GM23338 (cell line): ENCODE results near the gene CD40. TPM values are rescaled to one million over a fixed set of nuclear protein-coding genes. Genes with fewer than 3 reads are reported as not detected.

Experiments
- ATAC-seq: fragments of 200-7000 bp; cut with Tn5 transposase; 3 replicates; pipeline ENCODE4 v1.9.1; 2020
- DNase-seq: peaks from one replicate; pipeline ENCODE4 v3.0.0-alpha.2; 2015; ENCODE audit warnings: low spot score
- H2AFZ ChIP-seq: fragments of 200-600 bp; sonication (generic); 2 replicates; pipeline ENCODE4 v1.8.0; 2016; ENCODE audit warnings: antibody characterized with exemption, mild to moderate bottlenecking, moderate library complexity
- H3F3A ChIP-seq: fragments of 200-600 bp; sonication (generic); replicated peaks from 2 replicates; pipeline ENCODE4 v1.8.0; 2017; ENCODE audit warnings: antibody characterized with exemption, mixed run types, low read depth
- H3K27ac ChIP-seq: fragments of 200-600 bp; sonication (generic); 2 replicates; pipeline ENCODE4 v1.6.1; 2016; ENCODE audit warnings: low read depth
- H3K27me3 ChIP-seq: fragments of 200-600 bp; sonication (generic); 2 replicates; pipeline ENCODE4 v1.8.0; 2016; ENCODE audit warnings: mild to moderate bottlenecking, mixed run types, moderate library complexity; ENCODE audit not compliant: insufficient read depth
- H3K36me3 ChIP-seq: fragments of 200-600 bp; sonication (generic); 2 replicates; pipeline ENCODE4 v1.8.0; 2016; ENCODE audit warnings: mild to moderate bottlenecking; ENCODE audit not compliant: insufficient read depth
- H3K4me1 ChIP-seq: fragments of 200-600 bp; sonication (generic); 2 replicates; pipeline ENCODE4 v1.8.0; 2016; ENCODE audit warnings: mild to moderate bottlenecking, moderate library complexity; ENCODE audit not compliant: insufficient read depth
- H3K4me2 ChIP-seq: fragments of 200-600 bp; sonication (generic); 2 replicates; pipeline ENCODE4 v1.7.1; 2017; ENCODE audit warnings: mixed run types
- H3K4me3 ChIP-seq: fragments of 200-600 bp; sonication (generic); 2 replicates; pipeline ENCODE4 v1.6.1; 2016; ENCODE audit warnings: mixed run types
- H3K79me2 ChIP-seq: fragments of 200-600 bp; sonication (generic); replicated peaks from 2 replicates; pipeline ENCODE4 v1.8.0; 2017; ENCODE audit warnings: mild to moderate bottlenecking; ENCODE audit not compliant: insufficient read depth
- H3K9me2 ChIP-seq: fragments of 200-600 bp; sonication (generic); 2 replicates; pipeline ENCODE4 v1.8.0; 2017; ENCODE audit not compliant: insufficient read depth
- H4K20me1 ChIP-seq: fragments of 200-600 bp; sonication (generic); replicated peaks from 2 replicates; pipeline ENCODE4 v1.8.0; 2017; ENCODE audit warnings: mild to moderate bottlenecking; ENCODE audit not compliant: insufficient read depth
- H3K27ac Mint-ChIP-seq: 2 replicates; pipeline ENCODE4 v1.8.0; 2020; ENCODE audit warnings: inconsistent platforms, mild to moderate bottlenecking, moderate library complexity, mixed read lengths
- H3K27me3 Mint-ChIP-seq: 3 replicates; pipeline ENCODE4 v1.8.0; 2022; ENCODE audit warnings: low read depth, mild to moderate bottlenecking, moderate library complexity, mixed read lengths, inconsistent platforms; ENCODE audit not compliant: insufficient read depth, poor library complexity
- H3K36me3 Mint-ChIP-seq: 3 replicates; pipeline ENCODE4 v1.8.0; 2021; ENCODE audit warnings: low read depth, mild to moderate bottlenecking, inconsistent platforms, moderate library complexity, mixed read lengths
- H3K4me1 Mint-ChIP-seq: 3 replicates; pipeline ENCODE4 v1.8.0; 2020; ENCODE audit warnings: mild to moderate bottlenecking, inconsistent platforms, mixed read lengths
- H3K4me3 Mint-ChIP-seq: 3 replicates; pipeline ENCODE4 v1.8.0; 2021; ENCODE audit warnings: moderate library complexity, mild to moderate bottlenecking, inconsistent platforms, mixed read lengths
- H3K9me3 Mint-ChIP-seq: 3 replicates; pipeline ENCODE4 v1.8.0; 2020; ENCODE audit warnings: moderate library complexity, mild to moderate bottlenecking, inconsistent platforms, mixed read lengths
- CREB1 ChIP-seq: fragments of 250-450 bp; sonication (Bioruptor Pico); IDR thresholded peaks from 2 replicates; pipeline ENCODE4 v1.5.0; 2020; ENCODE audit warnings: low read depth, mild to moderate bottlenecking, moderate library complexity
- EZH2 ChIP-seq: fragments of 200-600 bp; sonication (generic); IDR thresholded peaks from one replicate; pipeline ENCODE4 v1.8.0; 2017; ENCODE audit warnings: antibody characterized with exemption, mild to moderate bottlenecking, low read depth; ENCODE audit not compliant: unreplicated experiment
- EZH2phosphoT487 ChIP-seq: fragments of 200-600 bp; sonication (generic); IDR thresholded peaks from one replicate; pipeline ENCODE4 v1.8.1; 2018; ENCODE audit warnings: antibody characterized with exemption; ENCODE audit not compliant: unreplicated experiment
- POLR2AphosphoS5 ChIP-seq: IDR thresholded peaks from 2 replicates; pipeline ENCODE4 v1.6.1; 2016; ENCODE audit warnings: antibody characterized with exemption, low read depth
- STAT1 ChIP-seq: IDR thresholded peaks from one replicate; pipeline ENCODE4 v1.6.1; 2016; ENCODE audit warnings: antibody characterized with exemption; ENCODE audit not compliant: unreplicated experiment
- ZNF114 ChIP-seq: fragments of 250-450 bp; sonication (Bioruptor Pico); IDR thresholded peaks from 2 replicates; pipeline ENCODE4 v1.5.0; 2020; ENCODE audit warnings: mild to moderate bottlenecking, moderate library complexity
- ZNF331 ChIP-seq: fragments of 250-450 bp; sonication (Bioruptor Pico); IDR thresholded peaks from 2 replicates; pipeline ENCODE4 v1.5.0; 2020; ENCODE audit warnings: low read depth, mild to moderate bottlenecking, moderate library complexity
- polyA plus RNA-seq: library from polyadenylated mRNA; unstranded; fragments of >200 nt; fragmentation: Nextera tagmentation; extraction: Ambion mirVana; gene quantifications from 2 replicates; pipeline ENCODE4 v1.2.1, GENCODE V29; 2016
- total RNA-seq: library from RNA; depleted of rRNA; stranded (reverse); fragments of >200 nt; shearing (Covaris generic); gene quantifications from 2 replicates; pipeline ENCODE4 v1.2.3, GENCODE V29; 2014
- TF ChIP-seq, protein P1 (sequence below): IDR thresholded peaks from 2 replicates; pipeline ENCODE4 v1.6.1; 2016; ENCODE audit warnings: antibody characterized with exemption
- TF ChIP-seq, protein P2 (sequence below): IDR thresholded peaks from one replicate; pipeline ENCODE4 v1.6.1; 2018; ENCODE audit warnings: antibody characterized with exemption; ENCODE audit not compliant: unreplicated experiment
- TF ChIP-seq, protein P3 (sequence below), 2 experiments: fragments of 200-600 bp in 1 of 2; sonication (generic) in 1 of 2; conservative IDR thresholded peaks; 2 replicates each; pipeline versions ENCODE4 v1.5.1 to v1.6.1; 2016 to 2017; ENCODE audit warnings: antibody characterized with exemption in 2 of 2, low read depth in 2 of 2, mild to moderate bottlenecking in 2 of 2, moderate library complexity in 1 of 2
- TF ChIP-seq, protein P4 (sequence below): fragments of 250-450 bp; sonication (Bioruptor Pico); IDR thresholded peaks from 2 replicates; pipeline ENCODE4 v1.5.0; 2020; ENCODE audit warnings: mild to moderate bottlenecking, moderate library complexity

The CD40 gene
- total and polyA plus RNA-seq, 2 experiments from 2014 or later: 15.4 to 18.9 TPM

DNA sequence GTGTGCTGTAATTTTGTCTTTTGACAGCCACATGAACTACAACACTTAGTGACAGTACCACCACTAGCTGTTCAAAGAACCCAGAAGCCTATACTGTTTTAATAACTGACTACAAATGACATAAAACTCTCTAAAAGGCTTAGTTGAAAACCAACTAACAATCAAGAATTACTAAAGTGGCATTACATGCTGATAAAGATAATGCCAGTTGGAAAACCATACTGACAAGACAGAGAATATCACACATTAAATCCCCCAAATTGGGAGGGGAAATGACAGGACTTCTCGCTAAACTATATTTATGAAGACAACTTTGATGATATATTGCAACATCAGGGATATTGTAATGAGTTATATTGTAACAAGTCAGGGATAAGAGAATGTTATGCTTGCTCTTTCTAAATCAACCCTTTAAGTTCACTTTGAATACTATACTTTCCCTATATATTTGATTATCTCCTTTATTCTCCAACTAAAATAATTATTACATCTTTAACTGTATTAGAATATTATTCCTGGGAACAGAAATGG lies 34.5 kb upstream of the CD40 start (continued):
- TF ChIP-seq, protein P1, sequence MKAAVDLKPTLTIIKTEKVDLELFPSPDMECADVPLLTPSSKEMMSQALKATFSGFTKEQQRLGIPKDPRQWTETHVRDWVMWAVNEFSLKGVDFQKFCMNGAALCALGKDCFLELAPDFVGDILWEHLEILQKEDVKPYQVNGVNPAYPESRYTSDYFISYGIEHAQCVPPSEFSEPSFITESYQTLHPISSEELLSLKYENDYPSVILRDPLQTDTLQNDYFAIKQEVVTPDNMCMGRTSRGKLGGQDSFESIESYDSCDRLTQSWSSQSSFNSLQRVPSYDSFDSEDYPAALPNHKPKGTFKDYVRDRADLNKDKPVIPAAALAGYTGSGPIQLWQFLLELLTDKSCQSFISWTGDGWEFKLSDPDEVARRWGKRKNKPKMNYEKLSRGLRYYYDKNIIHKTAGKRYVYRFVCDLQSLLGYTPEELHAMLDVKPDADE: no peak
- no peak for TF ChIP-seq ZNF331 (CRISPR knock-in tag)
- TF ChIP-seq, protein P2, sequence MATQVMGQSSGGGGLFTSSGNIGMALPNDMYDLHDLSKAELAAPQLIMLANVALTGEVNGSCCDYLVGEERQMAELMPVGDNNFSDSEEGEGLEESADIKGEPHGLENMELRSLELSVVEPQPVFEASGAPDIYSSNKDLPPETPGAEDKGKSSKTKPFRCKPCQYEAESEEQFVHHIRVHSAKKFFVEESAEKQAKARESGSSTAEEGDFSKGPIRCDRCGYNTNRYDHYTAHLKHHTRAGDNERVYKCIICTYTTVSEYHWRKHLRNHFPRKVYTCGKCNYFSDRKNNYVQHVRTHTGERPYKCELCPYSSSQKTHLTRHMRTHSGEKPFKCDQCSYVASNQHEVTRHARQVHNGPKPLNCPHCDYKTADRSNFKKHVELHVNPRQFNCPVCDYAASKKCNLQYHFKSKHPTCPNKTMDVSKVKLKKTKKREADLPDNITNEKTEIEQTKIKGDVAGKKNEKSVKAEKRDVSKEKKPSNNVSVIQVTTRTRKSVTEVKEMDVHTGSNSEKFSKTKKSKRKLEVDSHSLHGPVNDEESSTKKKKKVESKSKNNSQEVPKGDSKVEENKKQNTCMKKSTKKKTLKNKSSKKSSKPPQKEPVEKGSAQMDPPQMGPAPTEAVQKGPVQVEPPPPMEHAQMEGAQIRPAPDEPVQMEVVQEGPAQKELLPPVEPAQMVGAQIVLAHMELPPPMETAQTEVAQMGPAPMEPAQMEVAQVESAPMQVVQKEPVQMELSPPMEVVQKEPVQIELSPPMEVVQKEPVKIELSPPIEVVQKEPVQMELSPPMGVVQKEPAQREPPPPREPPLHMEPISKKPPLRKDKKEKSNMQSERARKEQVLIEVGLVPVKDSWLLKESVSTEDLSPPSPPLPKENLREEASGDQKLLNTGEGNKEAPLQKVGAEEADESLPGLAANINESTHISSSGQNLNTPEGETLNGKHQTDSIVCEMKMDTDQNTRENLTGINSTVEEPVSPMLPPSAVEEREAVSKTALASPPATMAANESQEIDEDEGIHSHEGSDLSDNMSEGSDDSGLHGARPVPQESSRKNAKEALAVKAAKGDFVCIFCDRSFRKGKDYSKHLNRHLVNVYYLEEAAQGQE: no peak
- no peak for TF ChIP-seq POLR2AphosphoS5
- TF ChIP-seq, protein P3, sequence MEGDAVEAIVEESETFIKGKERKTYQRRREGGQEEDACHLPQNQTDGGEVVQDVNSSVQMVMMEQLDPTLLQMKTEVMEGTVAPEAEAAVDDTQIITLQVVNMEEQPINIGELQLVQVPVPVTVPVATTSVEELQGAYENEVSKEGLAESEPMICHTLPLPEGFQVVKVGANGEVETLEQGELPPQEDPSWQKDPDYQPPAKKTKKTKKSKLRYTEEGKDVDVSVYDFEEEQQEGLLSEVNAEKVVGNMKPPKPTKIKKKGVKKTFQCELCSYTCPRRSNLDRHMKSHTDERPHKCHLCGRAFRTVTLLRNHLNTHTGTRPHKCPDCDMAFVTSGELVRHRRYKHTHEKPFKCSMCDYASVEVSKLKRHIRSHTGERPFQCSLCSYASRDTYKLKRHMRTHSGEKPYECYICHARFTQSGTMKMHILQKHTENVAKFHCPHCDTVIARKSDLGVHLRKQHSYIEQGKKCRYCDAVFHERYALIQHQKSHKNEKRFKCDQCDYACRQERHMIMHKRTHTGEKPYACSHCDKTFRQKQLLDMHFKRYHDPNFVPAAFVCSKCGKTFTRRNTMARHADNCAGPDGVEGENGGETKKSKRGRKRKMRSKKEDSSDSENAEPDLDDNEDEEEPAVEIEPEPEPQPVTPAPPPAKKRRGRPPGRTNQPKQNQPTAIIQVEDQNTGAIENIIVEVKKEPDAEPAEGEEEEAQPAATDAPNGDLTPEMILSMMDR (conservative IDR thresholded peaks at IDR 0.05; ENCODE audit: low read depth in 2 of 2): no peak
- no peak for TF ChIP-seq EZH2
- TF ChIP-seq ZNF114 (CRISPR knock-in tag): no peak
- TF ChIP-seq STAT1: no peak

DNA sequence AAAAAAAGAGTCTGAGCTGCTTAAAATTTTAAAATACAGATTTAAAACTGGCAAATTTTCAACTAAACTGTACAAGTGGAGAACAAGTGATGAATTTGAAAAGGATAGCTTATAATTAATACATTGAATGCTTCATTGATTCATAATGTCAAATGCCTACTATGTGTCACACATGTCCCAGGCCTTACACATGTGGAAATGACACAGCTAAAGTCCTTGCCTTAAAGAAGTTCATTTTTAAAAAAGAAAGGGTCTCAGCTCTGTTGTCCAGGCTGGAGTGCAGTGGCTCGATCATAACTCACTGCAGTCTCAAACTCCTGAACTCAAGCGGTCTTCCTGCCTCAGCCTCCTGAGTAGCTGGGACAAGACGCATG lies 33.3 kb upstream of the CD40 start:
- Histone ChIP-seq H3K4me2 (no peak overlapping the region), H3K27me3 (no peaks in the 10 kb centered on the region), H4K20me1 (peaks cover 64% of the 10 kb centered on the region), H3K4me3 (no peak overlapping the region), H3F3A (no peaks in the 10 kb centered on the region), H2AFZ (no peak overlapping the region), H3K4me1 (peaks cover 18% of the 10 kb centered on the region), H3K9me2 (no peaks in the 10 kb centered on the region), H3K79me2 (peaks cover 94% of the 10 kb centered on the region), H3K27ac (no peak overlapping the region), H3K36me3 (no peaks in the 10 kb centered on the region)
- Mint-ChIP-seq H3K36me3 (no peaks in the 10 kb centered on the region), H3K27me3 (no peaks in the 10 kb centered on the region), H3K4me1 (peaks cover 36% of the 10 kb centered on the region), H3K4me3 (no peak overlapping the region; the same call in 2 of the 3 replicates), H3K27ac (no peak overlapping the region), H3K9me3 (no peaks in the 10 kb centered on the region)
- ATAC-seq (no peak), DNase-seq (no peak)
- TF ChIP-seq, protein P1: no peak
- TF ChIP-seq ZNF331 (CRISPR knock-in tag): no peak
- no peak for TF ChIP-seq EZH2phosphoT487
- no peak for TF ChIP-seq CREB1
- TF ChIP-seq, protein P4, sequence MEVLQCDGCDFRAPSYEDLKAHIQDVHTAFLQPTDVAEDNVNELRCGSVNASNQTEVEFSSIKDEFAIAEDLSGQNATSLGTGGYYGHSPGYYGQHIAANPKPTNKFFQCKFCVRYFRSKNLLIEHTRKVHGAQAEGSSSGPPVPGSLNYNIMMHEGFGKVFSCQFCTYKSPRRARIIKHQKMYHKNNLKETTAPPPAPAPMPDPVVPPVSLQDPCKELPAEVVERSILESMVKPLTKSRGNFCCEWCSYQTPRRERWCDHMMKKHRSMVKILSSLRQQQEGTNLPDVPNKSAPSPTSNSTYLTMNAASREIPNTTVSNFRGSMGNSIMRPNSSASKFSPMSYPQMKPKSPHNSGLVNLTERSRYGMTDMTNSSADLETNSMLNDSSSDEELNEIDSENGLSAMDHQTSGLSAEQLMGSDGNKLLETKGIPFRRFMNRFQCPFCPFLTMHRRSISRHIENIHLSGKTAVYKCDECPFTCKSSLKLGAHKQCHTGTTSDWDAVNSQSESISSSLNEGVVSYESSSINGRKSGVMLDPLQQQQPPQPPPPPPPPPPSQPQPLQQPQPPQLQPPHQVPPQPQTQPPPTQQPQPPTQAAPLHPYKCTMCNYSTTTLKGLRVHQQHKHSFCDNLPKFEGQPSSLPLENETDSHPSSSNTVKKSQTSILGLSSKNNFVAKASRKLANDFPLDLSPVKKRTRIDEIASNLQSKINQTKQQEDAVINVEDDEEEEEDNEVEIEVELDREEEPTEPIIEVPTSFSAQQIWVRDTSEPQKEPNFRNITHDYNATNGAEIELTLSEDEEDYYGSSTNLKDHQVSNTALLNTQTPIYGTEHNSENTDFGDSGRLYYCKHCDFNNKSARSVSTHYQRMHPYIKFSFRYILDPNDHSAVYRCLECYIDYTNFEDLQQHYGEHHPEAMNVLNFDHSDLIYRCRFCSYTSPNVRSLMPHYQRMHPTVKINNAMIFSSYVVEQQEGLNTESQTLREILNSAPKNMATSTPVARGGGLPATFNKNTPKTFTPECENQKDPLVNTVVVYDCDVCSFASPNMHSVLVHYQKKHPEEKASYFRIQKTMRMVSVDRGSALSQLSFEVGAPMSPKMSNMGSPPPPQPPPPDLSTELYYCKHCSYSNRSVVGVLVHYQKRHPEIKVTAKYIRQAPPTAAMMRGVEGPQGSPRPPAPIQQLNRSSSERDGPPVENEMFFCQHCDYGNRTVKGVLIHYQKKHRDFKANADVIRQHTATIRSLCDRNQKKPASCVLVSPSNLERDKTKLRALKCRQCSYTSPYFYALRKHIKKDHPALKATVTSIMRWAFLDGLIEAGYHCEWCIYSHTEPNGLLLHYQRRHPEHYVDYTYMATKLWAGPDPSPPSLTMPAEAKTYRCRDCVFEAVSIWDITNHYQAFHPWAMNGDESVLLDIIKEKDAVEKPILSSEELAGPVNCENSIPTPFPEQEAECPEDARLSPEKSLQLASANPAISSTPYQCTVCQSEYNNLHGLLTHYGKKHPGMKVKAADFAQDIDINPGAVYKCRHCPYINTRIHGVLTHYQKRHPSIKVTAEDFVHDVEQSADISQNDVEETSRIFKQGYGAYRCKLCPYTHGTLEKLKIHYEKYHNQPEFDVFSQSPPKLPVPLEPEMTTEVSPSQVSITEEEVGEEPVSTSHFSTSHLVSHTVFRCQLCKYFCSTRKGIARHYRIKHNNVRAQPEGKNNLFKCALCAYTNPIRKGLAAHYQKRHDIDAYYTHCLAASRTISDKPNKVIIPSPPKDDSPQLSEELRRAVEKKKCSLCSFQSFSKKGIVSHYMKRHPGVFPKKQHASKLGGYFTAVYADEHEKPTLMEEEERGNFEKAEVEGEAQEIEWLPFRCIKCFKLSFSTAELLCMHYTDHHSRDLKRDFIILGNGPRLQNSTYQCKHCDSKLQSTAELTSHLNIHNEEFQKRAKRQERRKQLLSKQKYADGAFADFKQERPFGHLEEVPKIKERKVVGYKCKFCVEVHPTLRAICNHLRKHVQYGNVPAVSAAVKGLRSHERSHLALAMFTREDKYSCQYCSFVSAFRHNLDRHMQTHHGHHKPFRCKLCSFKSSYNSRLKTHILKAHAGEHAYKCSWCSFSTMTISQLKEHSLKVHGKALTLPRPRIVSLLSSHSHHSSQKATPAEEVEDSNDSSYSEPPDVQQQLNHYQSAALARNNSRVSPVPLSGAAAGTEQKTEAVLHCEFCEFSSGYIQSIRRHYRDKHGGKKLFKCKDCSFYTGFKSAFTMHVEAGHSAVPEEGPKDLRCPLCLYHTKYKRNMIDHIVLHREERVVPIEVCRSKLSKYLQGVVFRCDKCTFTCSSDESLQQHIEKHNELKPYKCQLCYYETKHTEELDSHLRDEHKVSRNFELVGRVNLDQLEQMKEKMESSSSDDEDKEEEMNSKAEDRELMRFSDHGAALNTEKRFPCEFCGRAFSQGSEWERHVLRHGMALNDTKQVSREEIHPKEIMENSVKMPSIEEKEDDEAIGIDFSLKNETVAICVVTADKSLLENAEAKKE (CRISPR knock-in tag): no peak
